GM12872 (cell line): ENCODE data around the gene MBP.

ENCODE experiments used
- CTCF ChIP-seq: IDR thresholded peaks from 3 replicates; pipeline ENCODE4 v1.5.1; 2011; ENCODE audit warnings: low read depth, mild to moderate bottlenecking, low read length, moderate library complexity; ENCODE audit not compliant: insufficient read depth

Gene MBP

GRCh38 chr18:77021075-77021474 lies 111.5 kb downstream of the MBP start:
- TF ChIP-seq CTCF = no peak

GRCh38 chr18:77020561-77020960 lies 112.0 kb downstream of the MBP start:
- no peak for TF ChIP-seq CTCF

- no peak for TF ChIP-seq CTCF
Observed at GRCh38 chr18:77019641-77020040, 112.9 kb downstream of the MBP start.

GRCh38 chr18:77017355-77017754 lies 115.2 kb downstream of the MBP start:
- no peak for TF ChIP-seq CTCF

- TF ChIP-seq CTCF = no peak
Observed at GRCh38 chr18:77016936-77017335, 115.6 kb downstream of the MBP start.

GRCh38 chr18:77015771-77016710 lies 116.5 kb downstream of the MBP start:
- no peak for TF ChIP-seq CTCF

- no peak for TF ChIP-seq CTCF
Observed at GRCh38 chr18:77015169-77015568, 117.4 kb downstream of the MBP start.
